ENCODE results near the gene PKIG. TPM values are rescaled to one million over a fixed set of nuclear protein-coding genes. Genes with fewer than 3 reads are reported as not detected.

Gene PKIG
- total RNA-seq, 1 donor from 2014 or later, result 40.6 TPM

DNA sequence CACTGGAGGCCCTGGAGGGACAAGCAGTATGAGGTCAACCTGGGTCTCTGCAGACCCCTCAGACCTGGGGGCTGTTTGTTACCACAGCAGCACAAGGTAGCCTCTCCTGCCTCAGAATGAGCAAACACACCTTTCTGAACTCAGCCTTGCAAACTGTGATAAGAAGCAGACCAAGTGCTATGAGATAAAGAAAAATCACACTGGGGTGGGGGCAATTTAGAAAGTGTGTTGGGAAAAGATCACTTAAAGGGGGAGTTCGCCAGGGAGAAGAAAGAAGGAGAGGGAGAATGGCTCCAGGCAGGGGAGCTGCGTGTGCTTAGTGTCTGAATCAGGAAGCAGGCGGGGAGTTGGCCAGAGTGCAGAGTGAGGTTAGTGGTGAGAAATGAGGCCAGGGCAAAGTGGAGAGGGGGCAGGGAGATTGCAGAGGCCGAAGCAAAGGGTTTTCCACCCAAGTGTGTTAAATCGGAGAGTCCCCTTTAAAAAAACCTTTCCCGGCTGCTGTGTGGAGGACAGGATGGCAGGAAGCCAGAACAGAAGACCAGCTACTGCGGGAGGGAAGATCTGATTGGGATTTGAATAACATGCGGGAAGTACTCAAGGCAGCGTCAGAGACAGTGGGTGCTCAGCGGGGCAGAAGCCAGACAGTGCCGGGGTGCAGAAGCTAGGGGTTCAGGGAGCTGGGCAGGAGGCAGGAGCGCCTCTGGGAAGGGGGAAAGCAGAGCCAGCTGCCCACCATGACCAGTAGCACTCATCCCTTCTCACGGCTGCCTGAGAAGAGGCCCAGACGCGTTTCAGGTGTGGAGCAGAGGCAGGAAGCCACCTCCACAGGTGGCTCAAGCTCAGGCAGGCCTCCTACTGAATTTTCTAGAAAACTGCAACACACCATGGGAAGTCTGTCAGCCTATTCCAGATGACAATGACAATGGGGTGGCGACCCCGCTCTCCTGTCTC, 60.1 kb downstream of the PKIG start:
- peaks cover 42% of the 10 kb centered on the region for H3K4me1 ChIP-seq
- H3K4me2 ChIP-seq, result peak overlapping the region; percentile 56
- peak overlapping the region; percentile 98 for H3K27ac Mint-ChIP-seq
- peaks cover 6% of the 10 kb centered on the region for H3K9me3 Mint-ChIP-seq
- H3K4me1 Mint-ChIP-seq, result peaks cover 52% of the 10 kb centered on the region
- no peak overlapping the region for H3K4me3 ChIP-seq
- peak overlapping the region; percentile 5 for H2AFZ ChIP-seq (replicated peaks)
- DNase-seq (ENCODE audit: low spot score), result peak; percentile 29
- H3K4me3 Mint-ChIP-seq, result peak overlapping the region; percentile 66
- H3F3A ChIP-seq (ENCODE audit: low read depth), result peaks cover 34% of the 10 kb centered on the region
- H3K27ac ChIP-seq, result peak overlapping the region; percentile 74
- H3K27me3 Mint-ChIP-seq (ENCODE audit: insufficient read depth, low read depth), result peaks cover 6% of the 10 kb centered on the region
- H3K79me2 ChIP-seq (ENCODE audit: low read depth), result no peaks in the 10 kb centered on the region
- H3K36me3 ChIP-seq, result no peaks in the 10 kb centered on the region
- TF ChIP-seq EZH2phosphoT487 (IDR thresholded peaks at IDR 0.05) (no peak), EZH2 (IDR thresholded peaks at IDR 0.05) (no peak)
- H3K9me3 ChIP-seq (ENCODE audit: low read depth), result no peaks in the 10 kb centered on the region
- H3K27me3 ChIP-seq, result no peaks in the 10 kb centered on the region
- no peak overlapping the region for H3K9ac ChIP-seq
- peaks cover 4% of the 10 kb centered on the region for H3K36me3 Mint-ChIP-seq
- no peaks in the 10 kb centered on the region for H4K20me1 ChIP-seq (ENCODE audit: low read depth)

DNA sequence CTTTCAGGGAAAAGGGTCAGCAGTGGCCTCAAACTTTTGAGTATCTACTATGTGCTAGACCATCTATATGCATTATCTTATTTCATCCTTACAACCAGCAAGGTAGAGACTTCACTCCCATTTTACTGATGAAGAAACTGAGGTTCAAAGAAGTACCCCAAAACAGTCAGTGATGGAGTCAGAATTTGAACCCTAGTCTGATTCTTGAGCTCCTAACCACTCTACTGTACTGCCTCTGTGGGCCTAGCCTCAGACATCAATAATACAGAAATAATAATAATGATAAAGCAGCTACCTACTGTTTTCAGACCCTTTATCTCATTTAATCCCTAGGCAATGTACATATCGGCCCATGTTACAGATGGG, 60.8 kb downstream of the PKIG start:
- Histone ChIP-seq H4K20me1 (ENCODE audit: low read depth) (no peaks in the 10 kb centered on the region), H3K36me3 (no peaks in the 10 kb centered on the region), H2AFZ (replicated peaks) (no peak overlapping the region), H3K4me3 (no peak overlapping the region), H3K27me3 (no peaks in the 10 kb centered on the region), H3F3A (ENCODE audit: low read depth) (peaks cover 34% of the 10 kb centered on the region), H3K4me2 (peak overlapping the region; percentile 56), H3K9ac (no peak overlapping the region), H3K9me3 (ENCODE audit: low read depth) (no peaks in the 10 kb centered on the region), H3K79me2 (ENCODE audit: low read depth) (no peaks in the 10 kb centered on the region), H3K4me1 (peaks cover 42% of the 10 kb centered on the region), H3K27ac (no peak overlapping the region)
- Mint-ChIP-seq H3K36me3 (peaks cover 4% of the 10 kb centered on the region), H3K27ac (no peak overlapping the region), H3K27me3 (ENCODE audit: insufficient read depth, low read depth) (peaks cover 6% of the 10 kb centered on the region), H3K4me1 (peaks cover 52% of the 10 kb centered on the region), H3K9me3 (peaks cover 6% of the 10 kb centered on the region), H3K4me3 (no peak overlapping the region)
- DNase-seq (ENCODE audit: low spot score), result no peak
- TF ChIP-seq EZH2phosphoT487 (IDR thresholded peaks at IDR 0.05), result no peak
- no peak for TF ChIP-seq EZH2 (IDR thresholded peaks at IDR 0.05)
- TF ChIP-seq, protein P1, sequence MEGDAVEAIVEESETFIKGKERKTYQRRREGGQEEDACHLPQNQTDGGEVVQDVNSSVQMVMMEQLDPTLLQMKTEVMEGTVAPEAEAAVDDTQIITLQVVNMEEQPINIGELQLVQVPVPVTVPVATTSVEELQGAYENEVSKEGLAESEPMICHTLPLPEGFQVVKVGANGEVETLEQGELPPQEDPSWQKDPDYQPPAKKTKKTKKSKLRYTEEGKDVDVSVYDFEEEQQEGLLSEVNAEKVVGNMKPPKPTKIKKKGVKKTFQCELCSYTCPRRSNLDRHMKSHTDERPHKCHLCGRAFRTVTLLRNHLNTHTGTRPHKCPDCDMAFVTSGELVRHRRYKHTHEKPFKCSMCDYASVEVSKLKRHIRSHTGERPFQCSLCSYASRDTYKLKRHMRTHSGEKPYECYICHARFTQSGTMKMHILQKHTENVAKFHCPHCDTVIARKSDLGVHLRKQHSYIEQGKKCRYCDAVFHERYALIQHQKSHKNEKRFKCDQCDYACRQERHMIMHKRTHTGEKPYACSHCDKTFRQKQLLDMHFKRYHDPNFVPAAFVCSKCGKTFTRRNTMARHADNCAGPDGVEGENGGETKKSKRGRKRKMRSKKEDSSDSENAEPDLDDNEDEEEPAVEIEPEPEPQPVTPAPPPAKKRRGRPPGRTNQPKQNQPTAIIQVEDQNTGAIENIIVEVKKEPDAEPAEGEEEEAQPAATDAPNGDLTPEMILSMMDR (IDR thresholded peaks at IDR 0.05), result no peak

DNA sequence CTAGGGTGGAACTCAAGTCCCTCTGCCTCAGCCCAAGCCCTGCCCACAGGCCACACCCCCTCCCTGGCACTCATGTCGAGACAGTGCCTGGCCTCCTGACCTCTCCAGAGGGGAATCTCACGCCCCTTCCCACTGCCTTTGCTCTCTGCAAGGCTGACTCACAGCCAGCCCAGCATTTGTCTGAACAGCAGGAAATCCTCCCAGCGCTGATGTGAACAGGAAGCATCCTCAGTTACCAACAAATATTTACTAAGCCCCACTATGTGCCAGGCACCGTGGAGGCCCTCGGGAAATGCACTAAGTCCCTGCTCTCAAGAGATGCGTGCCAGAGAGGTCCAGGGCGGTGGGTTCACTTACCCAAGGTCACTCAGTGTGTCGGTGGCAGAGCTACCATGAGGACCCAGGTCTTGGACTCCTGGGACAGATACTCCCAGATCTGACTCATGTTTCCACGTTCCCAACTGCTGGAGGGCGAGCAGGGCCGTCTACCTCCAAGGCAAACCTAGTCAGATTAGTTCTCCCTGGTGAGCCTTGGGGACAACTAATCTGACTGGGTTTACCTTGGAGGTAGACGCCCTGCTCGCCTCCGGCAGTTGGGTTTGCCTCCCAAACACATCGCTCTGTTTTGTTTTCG, 61.3 kb downstream of the PKIG start:
- Mint-ChIP-seq H3K27me3 (ENCODE audit: insufficient read depth, low read depth) (peaks cover 6% of the 10 kb centered on the region), H3K4me1 (peaks cover 51% of the 10 kb centered on the region), H3K9me3 (peaks cover 6% of the 10 kb centered on the region), H3K4me3 (peak overlapping the region; percentile 72), H3K36me3 (peaks cover 4% of the 10 kb centered on the region), H3K27ac (peak overlapping the region; percentile 87)
- H3K79me2 ChIP-seq (ENCODE audit: low read depth), result no peaks in the 10 kb centered on the region
- H3K4me2 ChIP-seq, result no peak overlapping the region
- H3F3A ChIP-seq (ENCODE audit: low read depth), result peaks cover 39% of the 10 kb centered on the region
- H4K20me1 ChIP-seq (ENCODE audit: low read depth), result no peaks in the 10 kb centered on the region
- no peaks in the 10 kb centered on the region for H3K27me3 ChIP-seq
- peak; percentile 46 for DNase-seq (ENCODE audit: low spot score)
- H3K9ac ChIP-seq, result no peak overlapping the region
- no peak overlapping the region for H3K4me3 ChIP-seq
- no peak overlapping the region for H3K27ac ChIP-seq
- H3K4me1 ChIP-seq, result peaks cover 45% of the 10 kb centered on the region
- no peaks in the 10 kb centered on the region for H3K9me3 ChIP-seq (ENCODE audit: low read depth)
- H3K36me3 ChIP-seq, result no peaks in the 10 kb centered on the region
- TF ChIP-seq EZH2 (IDR thresholded peaks at IDR 0.05), result no peak
- no peak for TF ChIP-seq EZH2phosphoT487 (IDR thresholded peaks at IDR 0.05)
- TF ChIP-seq, protein P1 (IDR thresholded peaks at IDR 0.05), result no peak
- no peak overlapping the region for H2AFZ ChIP-seq (replicated peaks)
